H9 (cell line): ENCODE data around the gene GFPT1. TPM values are rescaled to one million over a fixed set of nuclear protein-coding genes. Genes with fewer than 3 reads are reported as not detected.

ENCODE experiments used
- DNase-seq: peaks from one replicate; pipeline ENCODE4 v3.0.0-alpha.2; 2017
- H2AFZ ChIP-seq: one replicate; pipeline ENCODE4 v1.6.1; 2013; ENCODE audit warnings: mild to moderate bottlenecking, low read length, control low read depth, moderate library complexity
- H2AK5ac ChIP-seq: 2 replicates; pipeline ENCODE4 v1.6.1; 2013; ENCODE audit warnings: low read length, control low read depth, mixed read lengths; ENCODE audit not compliant: insufficient read length
- H2BK120ac ChIP-seq: one replicate; pipeline ENCODE4 v1.6.1; 2013; ENCODE audit warnings: low read depth, mild to moderate bottlenecking, low read length, control low read depth, inconsistent platforms; ENCODE audit not compliant: poor library complexity, severe bottlenecking
- H2BK12ac ChIP-seq: 2 replicates; pipeline ENCODE4 v1.6.1; 2013; ENCODE audit warnings: low read length, control low read depth, mixed read lengths, low read depth; ENCODE audit not compliant: insufficient read length
- H2BK15ac ChIP-seq: 2 replicates; pipeline ENCODE4 v1.6.1; 2013; ENCODE audit warnings: low read depth, low read length, control low read depth
- H2BK20ac ChIP-seq: one replicate; pipeline ENCODE4 v1.6.1; 2013; ENCODE audit warnings: low read depth, mild to moderate bottlenecking, low read length, control low read depth, inconsistent platforms; ENCODE audit not compliant: poor library complexity, severe bottlenecking
- H2BK5ac ChIP-seq: 2 replicates; pipeline ENCODE4 v1.6.1; 2013; ENCODE audit warnings: low read length, control low read depth, mixed read lengths; ENCODE audit not compliant: insufficient read length
- H3K14ac ChIP-seq: 2 replicates; pipeline ENCODE4 v1.6.1; 2013; ENCODE audit warnings: low read length, control low read depth; ENCODE audit not compliant: insufficient read depth
- H3K18ac ChIP-seq: 2 replicates; pipeline ENCODE4 v1.6.1; 2013; ENCODE audit warnings: low read depth, mild to moderate bottlenecking, mixed read lengths, low read length, control low read depth; ENCODE audit not compliant: insufficient read length
- H3K23ac ChIP-seq: 2 replicates; pipeline ENCODE4 v1.6.1; 2013; ENCODE audit warnings: low read length, control low read depth, mixed read lengths, low read depth; ENCODE audit not compliant: insufficient read length
- H3K23me2 ChIP-seq: 2 replicates; pipeline ENCODE4 v1.6.1; 2013; ENCODE audit warnings: low read depth, mild to moderate bottlenecking, mixed read lengths, low read length, control low read depth; ENCODE audit not compliant: insufficient read length, poor library complexity, severe bottlenecking
- H3K27ac ChIP-seq: 2 replicates; pipeline ENCODE4 v1.5.1; 2013; ENCODE audit warnings: low read length, control low read depth, mixed read lengths, low read depth; ENCODE audit not compliant: insufficient read length
- H3K27me3 ChIP-seq: 2 replicates; pipeline ENCODE4 v1.6.1; 2013; ENCODE audit warnings: low read length, control low read depth, inconsistent platforms; ENCODE audit not compliant: insufficient read depth
- H3K4ac ChIP-seq: 2 replicates; pipeline ENCODE4 v1.6.1; 2013; ENCODE audit warnings: low read depth, mild to moderate bottlenecking, control low read depth, inconsistent platforms, low read length, moderate library complexity
- H3K4me1 ChIP-seq: 2 replicates; pipeline ENCODE4 v1.6.1; 2013; ENCODE audit warnings: low read length, control low read depth, inconsistent platforms; ENCODE audit not compliant: insufficient read depth
- H3K4me2 ChIP-seq: 2 replicates; pipeline ENCODE4 v1.6.1; 2013; ENCODE audit warnings: low read length, control low read depth, mixed read lengths; ENCODE audit not compliant: insufficient read length, insufficient read depth
- H3K56ac ChIP-seq: 2 replicates; pipeline ENCODE4 v1.6.1; 2013; ENCODE audit warnings: low read depth, mild to moderate bottlenecking, mixed read lengths, low read length, control low read depth; ENCODE audit not compliant: insufficient read length
- H3K79me1 ChIP-seq: 2 replicates; pipeline ENCODE4 v1.6.1; 2013; ENCODE audit warnings: low read depth, mild to moderate bottlenecking, moderate library complexity, low read length, control low read depth, inconsistent platforms; ENCODE audit not compliant: insufficient read depth, poor library complexity, severe bottlenecking
- H3K79me2 ChIP-seq: 2 replicates; pipeline ENCODE4 v1.6.1; 2013; ENCODE audit warnings: low read length, control low read depth, inconsistent platforms; ENCODE audit not compliant: insufficient read depth
- H3K9ac ChIP-seq: 2 replicates; pipeline ENCODE4 v1.6.1; 2013; ENCODE audit warnings: low read length, control low read depth, mixed read lengths; ENCODE audit not compliant: insufficient read length; ENCODE audit errors: extremely low read depth
- H3K9me3 ChIP-seq: one replicate; pipeline ENCODE4 v1.6.1; 2013; ENCODE audit warnings: low read depth, low read length, inconsistent platforms; ENCODE audit not compliant: control insufficient read depth
- H3T11ph ChIP-seq: one replicate; pipeline ENCODE4 v1.6.1; 2013; ENCODE audit warnings: mild to moderate bottlenecking, low read length, control low read depth, inconsistent platforms
- H4K20me1 ChIP-seq: one replicate; pipeline ENCODE4 v1.6.1; 2013; ENCODE audit not compliant: control insufficient read depth, insufficient read length, insufficient read depth
- H4K5ac ChIP-seq: 2 replicates; pipeline ENCODE4 v1.6.1; 2013; ENCODE audit warnings: low read depth, mild to moderate bottlenecking, mixed read lengths, low read length, control low read depth; ENCODE audit not compliant: insufficient read length
- H4K8ac ChIP-seq: replicated peaks from 2 replicates; pipeline ENCODE4 v1.6.1; 2013; ENCODE audit warnings: low read length, control low read depth, mixed read lengths, low read depth; ENCODE audit not compliant: insufficient read length
- H4K91ac ChIP-seq: 2 replicates; pipeline ENCODE4 v1.6.1; 2013; ENCODE audit warnings: low read depth, mild to moderate bottlenecking, moderate library complexity, mixed read lengths, low read length, control low read depth; ENCODE audit not compliant: insufficient read length
- H3K27ac Mint-ChIP-seq, 3 experiments: 2 replicates in 2 of 3; 3 replicates in 1 of 3; pipeline ENCODE4 v1.8.0; 2020 to 2021; ENCODE audit warnings: mixed read lengths in 3 of 3, mild to moderate bottlenecking in 1 of 3, moderate library complexity in 1 of 3
- H3K27me3 Mint-ChIP-seq: 2 replicates; pipeline ENCODE4 v1.8.0; 2021; ENCODE audit warnings: low read depth, mild to moderate bottlenecking, moderate library complexity, mixed read lengths
- H3K36me3 Mint-ChIP-seq, 3 experiments: 2 replicates in 2 of 3; 3 replicates in 1 of 3; pipeline ENCODE4 v1.8.0; 2020 to 2021; ENCODE audit warnings: low read depth in 3 of 3, mixed read lengths in 3 of 3; ENCODE audit not compliant: insufficient read depth in 1 of 3
- H3K4me1 Mint-ChIP-seq, 2 experiments: 2 replicates each; pipeline ENCODE4 v1.8.0; 2020; ENCODE audit warnings: mixed read lengths in 2 of 2
- H3K4me3 Mint-ChIP-seq, 2 experiments: 2 replicates in 1 of 2; 3 replicates in 1 of 2; pipeline ENCODE4 v1.8.0; 2020 to 2021; ENCODE audit warnings: mild to moderate bottlenecking in 2 of 2, mixed read lengths in 2 of 2, moderate library complexity in 1 of 2
- H3K9me3 Mint-ChIP-seq, 2 experiments: 2 replicates in 1 of 2; 3 replicates in 1 of 2; pipeline ENCODE4 v1.8.0; 2020; ENCODE audit warnings: mild to moderate bottlenecking in 2 of 2, mixed read lengths in 2 of 2, moderate library complexity in 1 of 2
- WGBS: extraction: QIAGEN DNeasy Blood & Tissue Kit; methylation state at CpG from one replicate; pipeline ENCODE4 v1.1.7; 2013; ENCODE audit warnings: missing lambda C conversion rate, low lambda C conversion rate, mixed read lengths; ENCODE audit not compliant: insufficient read length; ENCODE audit errors: extremely low coverage; 5-methylcytosine and 5-hydroxymethylcytosine counted together
- total RNA-seq: library from RNA; stranded (reverse); gene quantifications from 2 replicates; pipeline ENCODE4 v1.2.1, GENCODE V29; 2021
- TF ChIP-seq, protein P1 (sequence below): fragments of 200-600 bp; sonication (generic); conservative IDR thresholded peaks from 3 replicates; pipeline ENCODE4 v1.8.0; 2021; ENCODE audit warnings: antibody characterized with exemption, mild to moderate bottlenecking

Gene GFPT1
- total RNA-seq, 1 experiment from 2014 or later: 84.4 TPM

DNA sequence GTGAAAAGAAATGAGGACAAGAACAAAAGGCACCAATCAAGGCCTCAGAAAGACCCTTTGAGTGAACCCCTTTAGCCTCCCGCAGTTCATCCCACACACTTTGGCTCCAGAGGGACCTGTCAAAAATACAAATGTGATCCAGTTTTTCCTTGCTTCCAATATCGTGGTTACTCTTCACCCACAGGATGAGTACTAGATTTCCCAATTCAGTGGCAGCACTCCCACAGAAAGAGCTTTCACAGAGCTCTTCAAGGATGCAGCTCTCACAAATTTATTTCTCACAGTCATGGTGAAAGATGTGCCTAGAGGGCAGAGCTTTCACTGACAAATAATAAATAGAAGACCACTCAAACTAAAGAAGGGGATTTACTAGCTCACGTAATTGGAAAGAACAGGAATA lies 3.0 kb upstream of the GFPT1 start:
- H3K9me3 Mint-ChIP-seq: no peaks in the 10 kb centered on the region; a peak in 1 of 5 replicates
- TF ChIP-seq, protein P1, sequence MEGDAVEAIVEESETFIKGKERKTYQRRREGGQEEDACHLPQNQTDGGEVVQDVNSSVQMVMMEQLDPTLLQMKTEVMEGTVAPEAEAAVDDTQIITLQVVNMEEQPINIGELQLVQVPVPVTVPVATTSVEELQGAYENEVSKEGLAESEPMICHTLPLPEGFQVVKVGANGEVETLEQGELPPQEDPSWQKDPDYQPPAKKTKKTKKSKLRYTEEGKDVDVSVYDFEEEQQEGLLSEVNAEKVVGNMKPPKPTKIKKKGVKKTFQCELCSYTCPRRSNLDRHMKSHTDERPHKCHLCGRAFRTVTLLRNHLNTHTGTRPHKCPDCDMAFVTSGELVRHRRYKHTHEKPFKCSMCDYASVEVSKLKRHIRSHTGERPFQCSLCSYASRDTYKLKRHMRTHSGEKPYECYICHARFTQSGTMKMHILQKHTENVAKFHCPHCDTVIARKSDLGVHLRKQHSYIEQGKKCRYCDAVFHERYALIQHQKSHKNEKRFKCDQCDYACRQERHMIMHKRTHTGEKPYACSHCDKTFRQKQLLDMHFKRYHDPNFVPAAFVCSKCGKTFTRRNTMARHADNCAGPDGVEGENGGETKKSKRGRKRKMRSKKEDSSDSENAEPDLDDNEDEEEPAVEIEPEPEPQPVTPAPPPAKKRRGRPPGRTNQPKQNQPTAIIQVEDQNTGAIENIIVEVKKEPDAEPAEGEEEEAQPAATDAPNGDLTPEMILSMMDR: no peak
- H3K36me3 Mint-ChIP-seq: peaks cover 0 to 9% (median 0%) of the 10 kb centered on the region in 3 experiments; a peak in 3 of 7 replicates
- H3K23ac ChIP-seq: no peak overlapping the region
- no peaks in the 10 kb centered on the region for H3K79me1 ChIP-seq
- H3K79me2 ChIP-seq: peaks cover 1% of the 10 kb centered on the region; the same call in 1 of the 2 replicates
- H3K18ac ChIP-seq: no peak overlapping the region
- H3K27ac Mint-ChIP-seq: peak overlapping the region in 1 of 3 experiments; percentile 27; a peak in 1 of 7 replicates
- no peaks in the 10 kb centered on the region for H3K27me3 ChIP-seq
- H3K9ac ChIP-seq: no peak overlapping the region
- H4K5ac ChIP-seq: no peak overlapping the region
- H3K27ac ChIP-seq: no peak overlapping the region
- no peak overlapping the region for H2BK12ac ChIP-seq
- H3K14ac ChIP-seq: no peak overlapping the region
- H2BK5ac ChIP-seq: no peak overlapping the region
- H2BK120ac ChIP-seq: no peak overlapping the region
- no peaks in the 10 kb centered on the region for H3K9me3 ChIP-seq
- no peak overlapping the region for H3T11ph ChIP-seq
- H3K4me2 ChIP-seq: no peak overlapping the region
- no peaks in the 10 kb centered on the region for H4K20me1 ChIP-seq
- no peak overlapping the region for H2AFZ ChIP-seq
- no peak overlapping the region for H4K91ac ChIP-seq
- no peak overlapping the region for H3K4me3 Mint-ChIP-seq
- WGBS: no CpG with 5 or more reads among the region's 3 CpGs
- no peaks in the 10 kb centered on the region for H3K4me1 ChIP-seq
- no peak overlapping the region for H2AK5ac ChIP-seq
- no peak overlapping the region for H2BK15ac ChIP-seq
- H2BK20ac ChIP-seq: no peak overlapping the region
- no peak for DNase-seq
- no peak overlapping the region for H4K8ac ChIP-seq
- no peak overlapping the region for H3K56ac ChIP-seq
- peaks cover 18 to 20% of the 10 kb centered on the region in 2 experiments for H3K4me1 Mint-ChIP-seq
- peaks cover 3% of the 10 kb centered on the region for H3K23me2 ChIP-seq
- no peaks in the 10 kb centered on the region; the same call in 1 of the 2 replicates for H3K27me3 Mint-ChIP-seq
- H3K4ac ChIP-seq: no peak overlapping the region
